Measurements from ENCODE around the gene ADCY9.

GRCh38 chr16:4142268-4142667 is 26.0 kb upstream of the ADCY9 start:
- TF ChIP-seq POLR2A (IDR thresholded peaks at IDR 0.05; ENCODE audit: low read length), result no peak
- no peak for TF ChIP-seq GATA1 (IDR thresholded peaks at IDR 0.05; ENCODE audit: low read depth, low read length)

Measured in erythroblast (primary cell).